HCT116 (cell line): Measurements from ENCODE around the gene PNRC1. TPM values are rescaled to one million over a fixed set of nuclear protein-coding genes. Genes with fewer than 3 reads are reported as not detected.

Source experiments
- ATAC-seq: fragments of 200-7000 bp; cut with Tn5 transposase; 2 replicates; pipeline ENCODE4 v1.9.1; 2020; ENCODE audit warnings: mild to moderate bottlenecking, moderate library complexity
- BruUV-seq: library from RNA; stranded (reverse); fragments of 400-500 nt; replicated peaks from 2 replicates; lab custom pipeline; 2021; lab: Mats Ljungman, UMichigan
- CTCF ChIA-PET: fragments of 300-600 bp; sonication (Branson Sonifier 250); formaldehyde crosslinking; loops from one replicate; lab custom pipeline; 2021; ENCODE audit warnings: antibody characterized with exemption; lab: Charles Lee
- POLR2A ChIA-PET: fragments of 300-600, 350-600 bp; sonication (Branson Sonifier 250); formaldehyde crosslinking; loops from one replicate; lab custom pipeline; 2021; ENCODE audit warnings: antibody characterized with exemption; lab: Charles Lee
- RAD21 ChIA-PET, 2 experiments: fragments of 300-600 bp; sonication (Branson Sonifier 250); formaldehyde crosslinking; loops; one replicate each; lab custom pipeline; 2023; ENCODE audit warnings: low total read pairs in 2 of 2; ENCODE audit not compliant: uncharacterized antibody in 2 of 2, unreplicated experiment in 2 of 2, low non-redundant PET in 1 of 2; lab: Charles Lee
- DNase-seq: peaks from one replicate; pipeline ENCODE4 v3.0.0-alpha.2; 2010; ENCODE audit warnings: low read depth, low spot score
- H2AFZ ChIP-seq: fragments of 200-600 bp; shearing (Covaris generic), sonication (generic); 2 replicates; pipeline ENCODE4 v1.6.1; 2017; ENCODE audit warnings: low read depth, mixed run types, mixed read lengths, antibody characterized with exemption, low read length; ENCODE audit not compliant: poor library complexity, severe bottlenecking
- H3K27ac ChIP-seq: 2 replicates; pipeline ENCODE4 v1.5.1; 2012; ENCODE audit warnings: low read depth, low read length
- H3K27me3 ChIP-seq: fragments of 200-600 bp; sonication (generic); 2 replicates; pipeline ENCODE4 v1.6.1; 2016; ENCODE audit warnings: mixed run types, low read length, mixed read lengths; ENCODE audit not compliant: insufficient read depth
- H3K36me3 ChIP-seq, 2 experiments: fragments of 200-500 bp in 1 of 2; fragments of 200-600 bp in 1 of 2; sonication (Bioruptor generic) in 1 of 2; sonication (generic) in 1 of 2; 2 replicates each; pipeline versions ENCODE4 v1.5.1 to v1.6.1; 2014 to 2016; ENCODE audit warnings: low read length in 2 of 2, inconsistent platforms in 1 of 2, mixed read lengths in 1 of 2, mixed run types in 1 of 2; ENCODE audit not compliant: insufficient read depth in 2 of 2, control insufficient read depth in 1 of 2
- H3K4me1 ChIP-seq, 2 experiments: fragments of 200-600 bp in 1 of 2; sonication (generic) in 1 of 2; 2 replicates each; pipeline versions ENCODE4 v1.5.1 to v1.6.1; 2012 to 2017; ENCODE audit warnings: low read length in 2 of 2, inconsistent platforms in 1 of 2, mild to moderate bottlenecking in 1 of 2, mixed read lengths in 1 of 2, mixed run types in 1 of 2, moderate library complexity in 1 of 2; ENCODE audit not compliant: insufficient read depth in 2 of 2, control insufficient read depth in 1 of 2
- H3K4me2 ChIP-seq: fragments of 200-600 bp; sonication (generic); 2 replicates; pipeline ENCODE4 v1.6.1; 2017; ENCODE audit warnings: mixed run types, low read length, mixed read lengths
- H3K4me3 ChIP-seq, 2 experiments: fragments of 200-600 bp in 1 of 2; sonication (generic) in 1 of 2; replicated peaks in 1 of 2; 2 replicates each; pipeline ENCODE4 v1.5.1; 2011 to 2016; ENCODE audit warnings: low read length in 2 of 2, control low read depth in 1 of 2, low read depth in 1 of 2, mild to moderate bottlenecking in 1 of 2, mixed read lengths in 1 of 2, mixed run types in 1 of 2
- H3K79me2 ChIP-seq: fragments of 200-600 bp; sonication (generic); 2 replicates; pipeline ENCODE4 v1.6.1; 2017; ENCODE audit warnings: mild to moderate bottlenecking, mixed run types, low read length, moderate library complexity, mixed read lengths; ENCODE audit not compliant: insufficient read depth
- H3K9ac ChIP-seq: fragments of 200-600 bp; sonication (generic); 2 replicates; pipeline ENCODE4 v1.6.1; 2016; ENCODE audit warnings: low read length, mixed read lengths
- H3K9me2 ChIP-seq: fragments of 200-600 bp; sonication (generic), shearing (Covaris generic); 2 replicates; pipeline ENCODE4 v1.6.1; 2017; ENCODE audit warnings: mixed run types, mild to moderate bottlenecking, moderate library complexity; ENCODE audit not compliant: insufficient read depth
- H3K9me3 ChIP-seq, 2 experiments: fragments of 200-500 bp in 1 of 2; fragments of 200-600 bp in 1 of 2; sonication (Bioruptor generic) in 1 of 2; sonication (generic) in 1 of 2; 2 replicates each; pipeline ENCODE4 v1.6.1; 2014 to 2017; ENCODE audit warnings: low read length in 2 of 2, mixed read lengths in 2 of 2, inconsistent platforms in 1 of 2, low read depth in 1 of 2, mild to moderate bottlenecking in 1 of 2, mixed run types in 1 of 2, moderate library complexity in 1 of 2; ENCODE audit not compliant: control insufficient read depth in 1 of 2, insufficient read depth in 1 of 2
- H4K20me1 ChIP-seq: fragments of 200-600 bp; sonication (generic), shearing (Covaris generic); 2 replicates; pipeline ENCODE4 v1.6.1; 2017; ENCODE audit warnings: mixed run types, mild to moderate bottlenecking, moderate library complexity; ENCODE audit not compliant: insufficient read depth
- CBX3 ChIP-seq: IDR thresholded peaks from 2 replicates; pipeline ENCODE4 v1.6.1; 2012; ENCODE audit warnings: low read depth
- CTCF ChIP-seq, 3 experiments: fragments of 200-600 bp in 1 of 3; sonication (generic) in 1 of 3; IDR thresholded peaks in 2 of 3; conservative IDR thresholded peaks in 1 of 3; 2 replicates each; pipeline ENCODE4 v1.5.1; 2012 to 2017; ENCODE audit warnings: low read depth in 2 of 3, low read length in 2 of 3, antibody characterized with exemption in 1 of 3, borderline replicate concordance in 1 of 3, control low read depth in 1 of 3, mild to moderate bottlenecking in 1 of 3, mixed read lengths in 1 of 3, mixed run types in 1 of 3, moderate library complexity in 1 of 3; ENCODE audit not compliant: insufficient read depth in 1 of 3
- EGR1 ChIP-seq: IDR thresholded peaks from 2 replicates; pipeline ENCODE4 v1.6.1; 2012; ENCODE audit warnings: low read depth
- ELF1 ChIP-seq: IDR thresholded peaks from 2 replicates; pipeline ENCODE4 v1.6.1; 2012; ENCODE audit warnings: low read depth, borderline replicate concordance
- EZH2 ChIP-seq: fragments of 200-600 bp; sonication (generic); IDR thresholded peaks from 2 replicates; pipeline ENCODE4 v1.6.1; 2017; ENCODE audit warnings: antibody characterized with exemption, mixed run types
- EZH2phosphoT487 ChIP-seq: fragments of 200-600 bp; IDR thresholded peaks from 2 replicates; pipeline ENCODE4 v1.6.1; 2018; ENCODE audit warnings: antibody characterized with exemption, borderline replicate concordance
- FOSL1 ChIP-seq: IDR thresholded peaks from 2 replicates; pipeline ENCODE4 v1.6.1; 2012; ENCODE audit warnings: low read depth
- JUND ChIP-seq: IDR thresholded peaks from 2 replicates; pipeline ENCODE4 v1.6.1; 2012
- MAX ChIP-seq: IDR thresholded peaks from 2 replicates; pipeline ENCODE4 v1.6.1; 2012
- POLR2A ChIP-seq: IDR thresholded peaks from 2 replicates; pipeline ENCODE4 v1.7.0; 2011; ENCODE audit warnings: borderline replicate concordance; ENCODE audit not compliant: insufficient read depth, insufficient read length; ENCODE audit errors: extremely low read depth
- POLR2AphosphoS5 ChIP-seq: IDR thresholded peaks from 2 replicates; pipeline ENCODE4 v1.6.1; 2011; ENCODE audit warnings: mild to moderate bottlenecking, low read depth, low read length, moderate library complexity
- RAD21 ChIP-seq: IDR thresholded peaks from 2 replicates; pipeline ENCODE4 v1.6.1; 2012; ENCODE audit warnings: low read depth, mild to moderate bottlenecking
- REST ChIP-seq: IDR thresholded peaks from 2 replicates; pipeline ENCODE4 v1.6.1; 2012; ENCODE audit warnings: low read depth
- SIN3A ChIP-seq: IDR thresholded peaks from 2 replicates; pipeline ENCODE4 v1.6.1; 2012; ENCODE audit warnings: low read depth
- SP1 ChIP-seq: IDR thresholded peaks from 2 replicates; pipeline ENCODE4 v1.6.1; 2012; ENCODE audit warnings: low read depth
- TCF7L2 ChIP-seq: IDR thresholded peaks from 2 replicates; pipeline ENCODE4 v1.7.0; 2011; ENCODE audit warnings: borderline replicate concordance, inconsistent platforms; ENCODE audit not compliant: insufficient read depth, insufficient read length; ENCODE audit errors: extremely low read depth
- YY1 ChIP-seq: IDR thresholded peaks from 2 replicates; pipeline ENCODE4 v1.6.1; 2011; ENCODE audit warnings: low read length, low read depth, moderate library complexity, mild to moderate bottlenecking; ENCODE audit not compliant: insufficient replicate concordance; ENCODE audit errors: extremely low read depth
- ZBTB33 ChIP-seq: IDR thresholded peaks from 2 replicates; pipeline ENCODE4 v1.6.1; 2011; ENCODE audit warnings: mild to moderate bottlenecking, low read length, moderate library complexity; ENCODE audit not compliant: insufficient replicate concordance; ENCODE audit errors: extremely low read depth
- ZNF274 ChIP-seq: fragments of 200-500 bp; sonication (Bioruptor generic); IDR thresholded peaks from 2 replicates; pipeline ENCODE4 v1.6.1; 2014; ENCODE audit warnings: mild to moderate bottlenecking, low read depth, low read length, inconsistent platforms
- intact Hi-C: fragments of 100-400 bp; cut with micrococcal nuclease; formaldehyde crosslinking; loops from 2 replicates; pipeline ENCODE4 v1.10.0; 2022
- total RNA-seq: library from RNA; stranded (reverse); gene quantifications from one replicate; pipeline ENCODE4 v1.2.1, GENCODE V29; 2021; ENCODE audit not compliant: unreplicated experiment

PNRC1 gene
- total RNA-seq, 1 experiment from 2014 or later = 66.8 TPM

GRCh38 chr6:89068695-89069094, 11.9 kb upstream of the PNRC1 start:
- intact Hi-C loops = no loop called here
- no peak overlapping the region for H3K4me3 ChIP-seq
- TF ChIP-seq EGR1 (no peak), TCF7L2 (no peak), CTCF (IDR thresholded peaks at IDR 0.05 in 2 of 3, conservative IDR thresholded peaks at IDR 0.05 in 1 of 3; ENCODE audit: borderline replicate concordance in 1 of 3, insufficient read depth in 1 of 3, low read depth in 2 of 3, low read length in 2 of 3) (no peak), RAD21 (no peak), ZNF274 (no peak), POLR2A (no peak), YY1 (no peak), POLR2AphosphoS5 (no peak), REST (no peak), FOSL1 (no peak), EZH2phosphoT487 (no peak), SIN3A (no peak), ELF1 (no peak), CBX3 (no peak), MAX (no peak), JUND (no peak), EZH2 (no peak), ZBTB33 (no peak), SP1 (no peak)
- ATAC-seq = no peak
- H2AFZ ChIP-seq = no peak overlapping the region
- CTCF ChIA-PET = no interaction called here
- H3K4me1 ChIP-seq = peaks cover 13 to 16% of the 10 kb centered on the region in 2 experiments
- POLR2A ChIA-PET = interaction anchor here (1.7 kb wide), 1 partner anchor 12 kb away, joined by 6 read pairs; the partner anchor contains the start of gene PNRC1
- no peak overlapping the region for H3K27ac ChIP-seq
- H3K4me2 ChIP-seq = no peak overlapping the region
- no peak for DNase-seq
- no peaks in the 10 kb centered on the region for H3K27me3 ChIP-seq
- no TSS peak for BruUV-seq
- no peaks in the 10 kb centered on the region for H3K9me3 ChIP-seq
- no peaks in the 10 kb centered on the region for H3K36me3 ChIP-seq
- no peaks in the 10 kb centered on the region for H4K20me1 ChIP-seq
- H3K9ac ChIP-seq = no peak overlapping the region
- H3K9me2 ChIP-seq = no peaks in the 10 kb centered on the region
- H3K79me2 ChIP-seq = no peaks in the 10 kb centered on the region
- RAD21 ChIA-PET = interaction anchor here in 1 of 2 experiments (1.1 kb wide), 1 partner anchor 85 kb away, joined by 7 read pairs; no protein-coding TSS in a partner anchor
